GM12873 (cell line): ENCODE data around the gene PGLYRP1.

ENCODE experiments used
- TF ChIP-seq, protein P1 (sequence below): IDR thresholded peaks from 2 replicates; pipeline ENCODE4 v1.5.1; 2012; ENCODE audit warnings: low read depth, mild to moderate bottlenecking, moderate library complexity, low read length, control low read depth; ENCODE audit not compliant: insufficient read depth; ENCODE audit errors: missing control alignments

Gene PGLYRP1

DNA sequence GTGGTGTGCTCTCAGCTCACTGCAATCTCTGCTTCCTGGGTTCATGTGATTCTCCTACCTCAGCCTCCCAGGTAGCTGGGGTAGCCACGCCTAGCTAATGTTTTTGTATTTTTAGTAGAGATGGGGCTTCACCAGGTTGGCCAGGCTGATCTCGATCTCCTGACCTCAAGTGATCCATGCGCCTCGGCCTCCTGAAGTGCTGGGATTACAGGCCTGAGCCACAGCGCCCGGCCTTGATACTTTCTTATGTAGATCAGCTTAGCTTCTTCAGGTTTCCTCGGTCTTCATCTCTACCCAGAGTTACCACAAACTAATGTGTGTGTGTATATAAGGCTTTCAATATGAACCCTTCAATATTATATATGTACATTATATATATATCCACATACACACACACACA lies 37.5 kb downstream of the PGLYRP1 start:
- TF ChIP-seq, protein P1, sequence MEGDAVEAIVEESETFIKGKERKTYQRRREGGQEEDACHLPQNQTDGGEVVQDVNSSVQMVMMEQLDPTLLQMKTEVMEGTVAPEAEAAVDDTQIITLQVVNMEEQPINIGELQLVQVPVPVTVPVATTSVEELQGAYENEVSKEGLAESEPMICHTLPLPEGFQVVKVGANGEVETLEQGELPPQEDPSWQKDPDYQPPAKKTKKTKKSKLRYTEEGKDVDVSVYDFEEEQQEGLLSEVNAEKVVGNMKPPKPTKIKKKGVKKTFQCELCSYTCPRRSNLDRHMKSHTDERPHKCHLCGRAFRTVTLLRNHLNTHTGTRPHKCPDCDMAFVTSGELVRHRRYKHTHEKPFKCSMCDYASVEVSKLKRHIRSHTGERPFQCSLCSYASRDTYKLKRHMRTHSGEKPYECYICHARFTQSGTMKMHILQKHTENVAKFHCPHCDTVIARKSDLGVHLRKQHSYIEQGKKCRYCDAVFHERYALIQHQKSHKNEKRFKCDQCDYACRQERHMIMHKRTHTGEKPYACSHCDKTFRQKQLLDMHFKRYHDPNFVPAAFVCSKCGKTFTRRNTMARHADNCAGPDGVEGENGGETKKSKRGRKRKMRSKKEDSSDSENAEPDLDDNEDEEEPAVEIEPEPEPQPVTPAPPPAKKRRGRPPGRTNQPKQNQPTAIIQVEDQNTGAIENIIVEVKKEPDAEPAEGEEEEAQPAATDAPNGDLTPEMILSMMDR, result no peak

- TF ChIP-seq, protein P1, result no peak
Measured at GRCh38 chr19:45981350-45981749, 41.5 kb downstream of the PGLYRP1 start.

DNA sequence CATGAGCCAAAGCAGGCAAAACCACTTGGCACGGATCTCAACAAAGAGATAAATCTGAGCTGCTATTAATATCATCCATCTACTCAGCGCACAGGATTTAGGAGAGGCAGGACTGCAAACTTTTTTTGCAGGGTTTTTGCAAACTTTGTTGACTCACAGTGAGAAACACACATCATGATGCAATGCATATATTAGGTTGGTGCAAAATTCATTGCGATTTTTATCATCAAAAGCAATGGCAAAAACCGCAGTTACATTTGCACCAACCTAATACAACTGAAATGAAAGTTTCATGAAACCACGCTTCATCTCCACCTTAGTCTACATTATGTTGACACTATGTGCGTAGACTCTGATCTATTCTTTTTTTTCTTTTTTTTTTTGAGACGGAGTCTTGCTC lies 44.7 kb downstream of the PGLYRP1 start:
- TF ChIP-seq, protein P1, result no peak

- TF ChIP-seq, protein P1, result no peak
Measured at GRCh38 chr19:45976178-45976577, 46.7 kb downstream of the PGLYRP1 start.

- TF ChIP-seq, protein P1, result no peak
Measured at GRCh38 chr19:45975306-45976070, 47.4 kb downstream of the PGLYRP1 start.

GRCh38 chr19:45973553-45974338 lies 49.1 kb downstream of the PGLYRP1 start, which contains the start of gene NOVA2:
Gene NOVA2 (minus strand): TSS chr19:45973865. CDS start chr19:45973351, 514 bp downstream.
- TF ChIP-seq, protein P1, result no peak

- TF ChIP-seq, protein P1, result no peak
Measured at GRCh38 chr19:45972947-45973540, 49.8 kb downstream of the PGLYRP1 start.
